WTC11 (cell line): ENCODE data around the gene TEKT5. TPM values are rescaled to one million over a fixed set of nuclear protein-coding genes. Genes with fewer than 3 reads are reported as not detected.

ENCODE experiments used
- ATAC-seq: fragments of 200-7000 bp; cut with Tn5 transposase; 2 replicates; pipeline ENCODE4 v1.10.0; 2021; ENCODE audit warnings: mild to moderate bottlenecking, moderate library complexity
- CTCF ChIA-PET: fragments of 300-600 bp; sonication (Branson Sonifier 250); formaldehyde crosslinking; loops from one replicate; lab custom pipeline; 2021; ENCODE audit warnings: antibody characterized with exemption; lab: Charles Lee
- POLR2A ChIA-PET: fragments of 350-600 bp; sonication (Branson Sonifier 250); formaldehyde crosslinking; loops from one replicate; lab custom pipeline; 2021; ENCODE audit warnings: antibody characterized with exemption; lab: Charles Lee
- DNase-seq: peaks from one replicate; pipeline ENCODE4 v3.0.0; 2021; ENCODE audit warnings: low spot score
- H3K27ac Mint-ChIP-seq: 2 replicates; pipeline ENCODE4 v1.8.0; 2021; ENCODE audit warnings: mixed read lengths
- H3K27me3 Mint-ChIP-seq: 2 replicates; pipeline ENCODE4 v1.8.0; 2021; ENCODE audit warnings: low read depth, mild to moderate bottlenecking, moderate library complexity, mixed read lengths
- H3K36me3 Mint-ChIP-seq: 2 replicates; pipeline ENCODE4 v1.8.0; 2021; ENCODE audit warnings: mixed read lengths
- H3K4me1 Mint-ChIP-seq: 2 replicates; pipeline ENCODE4 v1.8.0; 2022; ENCODE audit warnings: mixed read lengths
- H3K4me3 Mint-ChIP-seq: 2 replicates; pipeline ENCODE4 v1.8.0; 2021; ENCODE audit warnings: mild to moderate bottlenecking, moderate library complexity, mixed read lengths
- H3K9me3 Mint-ChIP-seq: 2 replicates; pipeline ENCODE4 v1.8.0; 2021; ENCODE audit warnings: mixed read lengths
- ARID4B ChIP-seq: sonication (generic); formaldehyde crosslinking; IDR thresholded peaks from 2 replicates; pipeline ENCODE4 v1.8.0; 2023; ENCODE audit warnings: missing genetic modification reagents, mild to moderate bottlenecking, borderline replicate concordance
- ETV6 ChIP-seq: sonication (generic); formaldehyde crosslinking; IDR thresholded peaks from 2 replicates; pipeline ENCODE4 v1.8.1; 2022; ENCODE audit warnings: mild to moderate bottlenecking, missing genetic modification reagents
- FOXK1 ChIP-seq: sonication (generic); formaldehyde crosslinking; IDR thresholded peaks from 2 replicates; pipeline ENCODE4 v1.8.0; 2022; ENCODE audit warnings: mild to moderate bottlenecking, moderate library complexity, missing genetic modification reagents
- GABPB1 ChIP-seq: sonication (generic); formaldehyde crosslinking; IDR thresholded peaks from 2 replicates; pipeline ENCODE4 v1.8.1; 2023; ENCODE audit warnings: mild to moderate bottlenecking, missing genetic modification reagents
- IRF2 ChIP-seq: sonication (generic); formaldehyde crosslinking; IDR thresholded peaks from 2 replicates; pipeline ENCODE4 v1.8.0; 2022; ENCODE audit warnings: low read depth, missing genetic modification reagents, borderline replicate concordance
- NFE2L1 ChIP-seq: sonication (generic); formaldehyde crosslinking; IDR thresholded peaks from 2 replicates; pipeline ENCODE4 v1.8.1; 2023; ENCODE audit warnings: missing genetic modification reagents
- PRDM15 ChIP-seq: sonication (generic); formaldehyde crosslinking; IDR thresholded peaks from 2 replicates; pipeline ENCODE4 v1.8.0; 2022; ENCODE audit warnings: missing genetic modification reagents
- SOX15 ChIP-seq: fragments of 250-450 bp; sonication (Bioruptor Pico); IDR thresholded peaks from 2 replicates; pipeline ENCODE4 v1.9.0; 2021; ENCODE audit warnings: mild to moderate bottlenecking
- TEAD1 ChIP-seq: sonication (generic); formaldehyde crosslinking; IDR thresholded peaks from 2 replicates; pipeline ENCODE4 v1.8.0; 2022; ENCODE audit warnings: mild to moderate bottlenecking, missing genetic modification reagents
- USF1 ChIP-seq: sonication (generic); formaldehyde crosslinking; IDR thresholded peaks from 2 replicates; pipeline ENCODE4 v1.8.0; 2022; ENCODE audit warnings: mild to moderate bottlenecking, missing genetic modification reagents
- ZBTB43 ChIP-seq: sonication (generic); formaldehyde crosslinking; IDR thresholded peaks from 2 replicates; pipeline ENCODE4 v1.8.1; 2023; ENCODE audit warnings: mild to moderate bottlenecking, missing genetic modification reagents
- ZNF138 ChIP-seq: sonication (generic); formaldehyde crosslinking; conservative IDR thresholded peaks from 2 replicates; pipeline ENCODE4 v1.8.1; 2022; ENCODE audit warnings: mild to moderate bottlenecking, moderate library complexity, missing genetic modification reagents
- ZNF281 ChIP-seq: sonication (generic); formaldehyde crosslinking; IDR thresholded peaks from 2 replicates; pipeline ENCODE4 v1.8.0; 2023; ENCODE audit warnings: mild to moderate bottlenecking, missing genetic modification reagents
- ZNF423 ChIP-seq: fragments of 250-450 bp; sonication (Bioruptor Pico); IDR thresholded peaks from 2 replicates; pipeline ENCODE4 v2.1.2; 2022; ENCODE audit warnings: mild to moderate bottlenecking, moderate library complexity
- total RNA-seq: library from RNA; stranded (reverse); gene quantifications from 3 replicates; pipeline ENCODE4 v1.2.3, GENCODE V29; 2021

Gene TEKT5
- total RNA-seq, 1 experiment from 2014 or later = 1.1 TPM

- TF ChIP-seq USF1 (CRISPR knock-in tag) = no peak
- no peak for TF ChIP-seq SOX15 (CRISPR knock-in tag)
- no peak for TF ChIP-seq TEAD1 (CRISPR knock-in tag)
- TF ChIP-seq ARID4B = no peak
- TF ChIP-seq ETV6 = no peak
- TF ChIP-seq ZNF281 (CRISPR knock-in tag) = no peak
- TF ChIP-seq NFE2L1 (CRISPR knock-in tag) = no peak
Observed at GRCh38 chr16:10617662-10618420, 76.9 kb downstream of the TEKT5 start (continued).

GRCh38 chr16:10616756-10617640 lies 77.7 kb downstream of the TEKT5 start:
- ATAC-seq = peak; percentile 83
- H3K4me1 Mint-ChIP-seq = peaks cover 36% of the 10 kb centered on the region
- DNase-seq = peak; percentile 31
- H3K9me3 Mint-ChIP-seq = no peaks in the 10 kb centered on the region
- H3K27ac Mint-ChIP-seq = peak overlapping the region; percentile 36
- POLR2A ChIA-PET = interaction anchor here (0.9 to 1.0 kb wide), 2 partner anchors 16 to 66 kb away, joined by 3 to 4 read pairs; no protein-coding TSS in a partner anchor
- CTCF ChIA-PET = interaction anchor here (0.9 to 2.6 kb wide), 9 partner anchors 11 to 325 kb away, joined by 3 to 8 read pairs (median 6); partner anchors contain the start of genes DEXI and EMP2
- peak; percentile 51; the same call in 1 of the 2 replicates for TF ChIP-seq GABPB1 (CRISPR knock-in tag)
- peak; percentile 10; the same call in 1 of the 2 replicates for TF ChIP-seq ZNF423
- no peak for TF ChIP-seq FOXK1
- no peak for TF ChIP-seq ZBTB43 (CRISPR knock-in tag)
- TF ChIP-seq ZNF138 (CRISPR knock-in tag) = no peak
- TF ChIP-seq, all 79 proteins: peak for 2
- peaks cover 11% of the 10 kb centered on the region for H3K27me3 Mint-ChIP-seq
- H3K4me3 Mint-ChIP-seq = peak overlapping the region; percentile 53
- H3K36me3 Mint-ChIP-seq = no peaks in the 10 kb centered on the region

- Mint-ChIP-seq H3K36me3 (no peaks in the 10 kb centered on the region), H3K4me3 (no peak overlapping the region), H3K27ac (no peak overlapping the region), H3K9me3 (no peaks in the 10 kb centered on the region), H3K27me3 (peaks cover 11% of the 10 kb centered on the region), H3K4me1 (peaks cover 36% of the 10 kb centered on the region)
- TF ChIP-seq IRF2 (CRISPR knock-in tag) (no peak), PRDM15 (CRISPR knock-in tag) (peak; percentile 60; the same call in 1 of the 2 replicates)
- ATAC-seq = no peak
- POLR2A ChIA-PET = no interaction called here
- CTCF ChIA-PET = interaction anchor here (0.9 to 2.6 kb wide), 4 partner anchors 10 to 326 kb away, joined by 3 to 8 read pairs (median 6); partner anchors contain the start of gene DEXI
- no peak for DNase-seq
Observed at GRCh38 chr16:10616419-10616755, 78.3 kb downstream of the TEKT5 start.
